GM18499 (cell line): ENCODE results near the gene PRKCA.

Experiments
- ATAC-seq: cut with Tn5 transposase; IDR thresholded peaks from one replicate; pipeline ENCODE4 v1.9.1; 2021; ENCODE audit warnings: moderate number of reproducible peaks; ENCODE audit not compliant: insufficient read depth, unreplicated experiment

The PRKCA gene

GRCh38 chr17:66495035-66495434 lies 192.6 kb downstream of the PRKCA start:
- no peak for ATAC-seq

GRCh38 chr17:66496306-66496705 lies 193.9 kb downstream of the PRKCA start:
- ATAC-seq = no peak

- no peak for ATAC-seq
Observed at GRCh38 chr17:66498580-66498979, 196.2 kb downstream of the PRKCA start.

DNA sequence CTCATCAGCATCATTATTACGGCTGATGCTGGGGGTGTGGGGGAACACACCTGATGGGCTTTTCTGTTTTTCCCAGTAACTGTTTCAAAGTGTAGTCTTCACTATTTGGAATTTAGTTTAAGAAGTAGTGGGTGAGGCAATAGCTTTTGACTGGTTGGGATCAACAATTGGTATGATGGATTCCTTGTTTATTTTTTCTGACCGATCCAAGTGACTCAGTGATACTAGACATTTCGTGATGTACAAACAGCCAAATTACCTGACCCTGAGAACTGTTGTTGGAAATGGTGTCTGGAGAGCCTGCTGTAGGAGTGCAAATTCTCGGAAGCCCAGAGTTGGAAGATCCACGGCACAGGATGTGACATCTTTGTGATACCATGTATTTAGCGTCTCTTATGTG lies 204.2 kb downstream of the PRKCA start:
- no peak for ATAC-seq

- no peak for ATAC-seq
Observed at GRCh38 chr17:66507103-66507923, 204.9 kb downstream of the PRKCA start.

- ATAC-seq = no peak
Observed at GRCh38 chr17:66507982-66508760, 205.8 kb downstream of the PRKCA start.

- no peak for ATAC-seq
Observed at GRCh38 chr17:66508896-66509844, 206.8 kb downstream of the PRKCA start.

GRCh38 chr17:66509926-66510325 lies 207.5 kb downstream of the PRKCA start:
- no peak for ATAC-seq

DNA sequence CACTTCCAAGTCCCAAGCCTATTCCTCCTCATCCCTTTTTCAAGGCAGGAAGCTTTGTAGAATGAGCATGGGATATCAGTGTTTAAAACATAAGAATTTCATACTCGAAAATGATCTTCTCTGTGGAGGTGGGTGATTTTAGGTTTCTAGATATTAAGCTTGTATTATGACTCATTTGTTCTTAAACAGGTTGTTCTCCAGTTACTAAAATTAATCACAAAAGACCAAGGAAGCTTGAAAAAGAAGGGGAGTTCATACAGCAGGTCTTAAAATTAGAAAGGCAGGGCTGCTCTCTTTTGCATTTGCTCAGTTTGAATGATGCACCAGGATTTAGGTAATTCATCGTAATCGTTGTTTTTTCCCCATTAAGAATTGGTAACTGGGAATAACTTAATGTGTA lies 208.7 kb downstream of the PRKCA start:
- ATAC-seq = no peak

DNA sequence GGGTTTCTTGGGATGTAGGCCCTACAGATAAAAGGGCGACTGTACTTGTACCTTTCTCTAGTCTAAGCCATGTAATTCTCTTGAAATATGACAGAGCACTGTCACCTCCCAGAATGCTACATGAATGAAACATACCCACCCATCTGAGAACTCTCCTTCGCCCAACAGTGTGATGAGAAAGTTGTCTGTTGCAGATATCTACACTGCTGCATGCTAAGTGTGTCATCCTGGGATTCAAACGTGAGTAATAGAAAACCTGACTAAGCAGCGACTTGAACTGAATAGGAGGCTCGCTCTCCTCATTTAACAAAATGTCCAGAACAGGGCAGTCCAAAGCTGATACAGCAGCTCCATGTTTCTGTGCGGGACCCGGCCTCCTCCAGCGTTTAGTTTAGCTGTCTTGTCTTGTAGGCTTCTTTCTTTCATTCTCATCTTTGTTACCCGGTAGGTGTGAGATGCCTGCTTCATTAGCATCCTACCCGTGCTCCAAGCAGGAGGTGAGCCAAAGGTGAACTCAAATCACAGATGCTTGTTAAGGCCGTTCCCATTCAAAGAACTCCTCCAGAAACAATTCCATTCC lies 211.9 kb downstream of the PRKCA start:
- no peak for ATAC-seq

DNA sequence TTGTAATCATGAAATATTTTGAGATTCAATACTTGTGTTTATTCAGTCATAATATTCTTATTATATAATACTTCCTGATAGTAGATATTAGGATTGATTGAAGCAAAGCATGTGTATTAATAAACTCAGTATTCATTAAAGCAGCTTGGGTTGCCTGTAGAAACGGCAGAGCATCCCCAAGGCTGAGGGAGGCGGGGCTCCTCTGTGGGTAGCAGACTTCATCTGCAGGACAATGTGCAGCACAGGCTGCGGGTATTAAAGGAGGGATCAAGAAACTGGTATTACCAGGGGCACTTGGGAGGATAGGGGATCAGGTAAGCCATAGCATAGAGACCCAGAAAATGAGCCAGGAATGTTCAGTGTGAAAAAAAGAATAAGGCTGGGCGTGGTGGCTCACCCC lies 213.6 kb downstream of the PRKCA start:
- ATAC-seq = no peak

GRCh38 chr17:66517336-66518009 lies 215.1 kb downstream of the PRKCA start:
- no peak for ATAC-seq

GRCh38 chr17:66518108-66518507 lies 215.7 kb downstream of the PRKCA start:
- ATAC-seq = no peak

- ATAC-seq = no peak
Observed at GRCh38 chr17:66518677-66519076, 216.3 kb downstream of the PRKCA start.

DNA sequence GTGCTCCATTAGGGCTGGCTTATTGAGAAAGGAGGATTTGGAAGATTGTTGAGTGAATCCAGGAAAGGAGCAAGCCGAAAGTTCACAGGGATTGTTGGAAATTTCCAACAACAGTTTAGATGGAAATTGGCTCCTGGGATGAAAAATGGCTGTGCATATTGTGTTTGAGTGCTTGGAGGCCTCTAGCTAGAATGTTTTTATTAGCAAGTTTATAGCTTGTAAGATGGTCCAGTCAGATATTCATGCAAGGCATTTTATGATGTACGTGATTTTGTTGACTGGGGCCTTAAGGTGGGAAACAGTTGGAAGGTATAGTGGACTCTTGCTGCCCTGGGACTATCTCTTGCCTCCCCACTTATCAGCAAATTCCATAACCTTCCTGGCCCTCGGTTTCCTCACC lies 216.7 kb downstream of the PRKCA start:
- no peak for ATAC-seq

- no peak for ATAC-seq
Observed at GRCh38 chr17:66520999-66521398, 218.6 kb downstream of the PRKCA start.

DNA sequence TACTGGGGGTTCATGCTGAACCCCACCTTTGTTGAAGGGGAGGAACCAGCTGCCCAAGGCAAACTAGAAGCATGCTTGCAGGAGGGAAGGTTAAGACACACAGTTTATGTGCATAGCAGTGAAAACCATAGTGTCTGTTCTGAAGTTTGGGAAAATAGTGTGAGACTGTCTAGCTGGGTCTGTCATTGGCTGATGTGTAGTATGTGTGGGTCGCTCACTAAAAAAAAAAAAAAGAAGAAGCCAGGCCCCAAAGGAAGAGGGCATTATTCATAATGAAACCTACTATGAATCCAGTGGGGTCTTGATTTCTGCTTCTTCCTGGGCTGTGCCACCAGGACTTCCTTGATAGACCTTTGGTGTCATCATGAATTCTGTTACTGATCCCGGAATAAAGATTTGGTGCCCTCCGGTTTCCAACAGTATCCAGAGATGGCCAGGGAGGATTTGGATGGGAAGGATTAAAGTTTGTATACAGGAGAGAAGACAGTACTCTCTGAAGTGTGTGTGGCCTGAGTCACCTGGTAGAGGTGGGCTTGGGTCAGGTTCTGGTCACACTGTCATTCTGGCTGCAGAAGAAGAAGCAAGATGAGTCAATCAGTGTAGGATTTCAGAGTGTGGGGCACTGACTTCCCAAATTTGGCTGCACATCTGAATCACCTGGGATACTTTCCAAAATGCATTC lies 220.3 kb downstream of the PRKCA start:
- no peak for ATAC-seq

DNA sequence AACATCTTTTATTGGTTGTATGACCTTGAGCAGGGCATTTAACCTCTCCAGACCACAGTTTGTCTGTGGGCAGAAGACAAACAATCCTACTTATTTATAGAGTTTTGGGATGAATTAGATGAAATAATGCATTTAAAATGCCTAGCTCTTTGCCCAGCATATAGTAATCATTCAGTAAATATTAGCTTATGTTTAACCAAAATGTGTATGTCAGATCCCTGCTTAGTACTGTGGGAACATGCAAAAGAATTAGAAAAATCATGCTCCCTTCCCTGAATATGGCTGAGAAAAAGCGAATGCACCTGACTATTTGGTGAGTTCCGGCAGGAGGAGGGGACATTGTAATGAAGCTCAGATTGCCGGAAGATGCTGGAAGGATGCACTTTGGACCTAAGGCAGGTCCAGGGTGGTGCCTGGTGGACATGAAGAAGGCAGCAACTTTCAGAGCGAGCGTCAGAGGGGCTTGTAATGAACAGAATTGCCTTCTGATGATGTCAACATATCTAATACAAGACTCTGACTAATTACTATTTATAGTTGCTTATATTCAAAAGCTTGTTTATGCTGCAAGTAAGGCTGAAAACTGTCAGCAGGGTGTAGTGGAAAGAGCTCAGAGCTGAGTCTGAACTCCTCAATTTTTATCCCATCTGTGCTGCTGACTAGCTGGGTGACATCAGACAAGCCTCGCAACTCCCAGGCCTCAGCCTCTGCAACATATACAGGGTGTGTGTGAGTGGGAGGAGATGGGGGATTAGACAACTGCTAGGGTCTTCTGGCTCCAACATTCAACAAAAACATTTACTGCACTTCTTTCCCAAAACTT lies 221.2 kb downstream of the PRKCA start:
- no peak for ATAC-seq
